WTC11 (cell line): ENCODE measurements around the gene AFAP1L2. TPM values are rescaled to one million over a fixed set of nuclear protein-coding genes. Genes with fewer than 3 reads are reported as not detected.
A peak's percentile ranks its signal among the peaks of the same experiment; 100 is the strongest.

Experiments
- ATAC-seq: fragments of 200-7000 bp; cut with Tn5 transposase; 2 replicates; pipeline ENCODE4 v1.10.0; 2021; ENCODE audit warnings: mild to moderate bottlenecking, moderate library complexity
- CTCF ChIA-PET: fragments of 300-600 bp; sonication (Branson Sonifier 250); formaldehyde crosslinking; loops from one replicate; lab custom pipeline; 2021; ENCODE audit warnings: antibody characterized with exemption; lab: Charles Lee
- POLR2A ChIA-PET: fragments of 350-600 bp; sonication (Branson Sonifier 250); formaldehyde crosslinking; loops from one replicate; lab custom pipeline; 2021; ENCODE audit warnings: antibody characterized with exemption; lab: Charles Lee
- DNase-seq: peaks from one replicate; pipeline ENCODE4 v3.0.0; 2021; ENCODE audit warnings: low spot score
- H3K27ac Mint-ChIP-seq: 2 replicates; pipeline ENCODE4 v1.8.0; 2021; ENCODE audit warnings: mixed read lengths
- H3K27me3 Mint-ChIP-seq: 2 replicates; pipeline ENCODE4 v1.8.0; 2021; ENCODE audit warnings: low read depth, mild to moderate bottlenecking, moderate library complexity, mixed read lengths
- H3K36me3 Mint-ChIP-seq: 2 replicates; pipeline ENCODE4 v1.8.0; 2021; ENCODE audit warnings: mixed read lengths
- H3K4me1 Mint-ChIP-seq: 2 replicates; pipeline ENCODE4 v1.8.0; 2022; ENCODE audit warnings: mixed read lengths
- H3K4me3 Mint-ChIP-seq: 2 replicates; pipeline ENCODE4 v1.8.0; 2021; ENCODE audit warnings: mild to moderate bottlenecking, moderate library complexity, mixed read lengths
- H3K9me3 Mint-ChIP-seq: 2 replicates; pipeline ENCODE4 v1.8.0; 2021; ENCODE audit warnings: mixed read lengths
- AFF4 ChIP-seq: sonication (generic); formaldehyde crosslinking; IDR thresholded peaks from 2 replicates; pipeline ENCODE4 v1.8.1; 2023; ENCODE audit warnings: mild to moderate bottlenecking, missing genetic modification reagents, borderline replicate concordance
- ARID4B ChIP-seq: sonication (generic); formaldehyde crosslinking; IDR thresholded peaks from 2 replicates; pipeline ENCODE4 v1.8.0; 2023; ENCODE audit warnings: missing genetic modification reagents, mild to moderate bottlenecking, borderline replicate concordance
- ATF2 ChIP-seq: sonication (generic); formaldehyde crosslinking; IDR thresholded peaks from 2 replicates; pipeline ENCODE4 v1.8.1; 2022; ENCODE audit warnings: low read depth, missing genetic modification reagents, borderline replicate concordance
- HMGXB4 ChIP-seq: sonication (generic); formaldehyde crosslinking; IDR thresholded peaks from 2 replicates; pipeline ENCODE4 v1.8.1; 2023; ENCODE audit warnings: mild to moderate bottlenecking, moderate library complexity, missing genetic modification reagents
- MLX ChIP-seq: sonication (generic); formaldehyde crosslinking; IDR thresholded peaks from 2 replicates; pipeline ENCODE4 v1.8.1; 2023; ENCODE audit warnings: mild to moderate bottlenecking, missing genetic modification reagents, moderate library complexity
- NFYB ChIP-seq: sonication (generic); formaldehyde crosslinking; conservative IDR thresholded peaks from 2 replicates; pipeline ENCODE4 v1.8.0; 2022; ENCODE audit warnings: low read depth, missing genetic modification reagents
- PREB ChIP-seq: sonication (generic); formaldehyde crosslinking; IDR thresholded peaks from 2 replicates; pipeline ENCODE4 v1.8.1; 2022; ENCODE audit warnings: mild to moderate bottlenecking, missing genetic modification reagents, moderate library complexity, borderline replicate concordance
- TCF7 ChIP-seq: sonication (generic); formaldehyde crosslinking; IDR thresholded peaks from 2 replicates; pipeline ENCODE4 v1.8.0; 2022; ENCODE audit warnings: mild to moderate bottlenecking, low read depth, missing genetic modification reagents, moderate library complexity
- ZNF219 ChIP-seq: sonication (generic); formaldehyde crosslinking; IDR thresholded peaks from 2 replicates; pipeline ENCODE4 v1.8.0; 2023; ENCODE audit warnings: missing genetic modification reagents, mild to moderate bottlenecking, borderline replicate concordance
- ZNF396 ChIP-seq: fragments of 250-450 bp; sonication (Bioruptor Pico); IDR thresholded peaks from 2 replicates; pipeline ENCODE4 v1.8.0; 2021; ENCODE audit warnings: mild to moderate bottlenecking, moderate library complexity, borderline replicate concordance
- ZSCAN18 ChIP-seq: fragments of 250-450 bp; sonication (Bioruptor Pico); IDR thresholded peaks from 2 replicates; pipeline ENCODE4 v2.1.2; 2022; ENCODE audit warnings: mild to moderate bottlenecking, moderate library complexity
- total RNA-seq: library from RNA; stranded (reverse); gene quantifications from 3 replicates; pipeline ENCODE4 v1.2.3, GENCODE V29; 2021

The AFAP1L2 gene
- total RNA-seq, 1 experiment from 2014 or later = 5.0 TPM

GRCh38 chr10:114306116-114306973, 98.0 kb downstream of the AFAP1L2 start (continued):
- no peak for TF ChIP-seq ATF2 (CRISPR knock-in tag)
- TF ChIP-seq MLX (CRISPR knock-in tag) = no peak
- no peak for TF ChIP-seq AFF4 (CRISPR knock-in tag)
- TF ChIP-seq NFYB (CRISPR knock-in tag) = no peak

- Mint-ChIP-seq H3K9me3 (no peaks in the 10 kb centered on the region), H3K27me3 (0 out of 2 replicates have a peak, but pooled peaks cover 3% of the 10 kb centered on the region), H3K4me1 (peaks cover 5% of the 10 kb centered on the region), H3K27ac (no peak overlapping the region), H3K4me3 (peak overlapping the region; percentile 74), H3K36me3 (no peaks in the 10 kb centered on the region)
- DNase-seq (no peak), ATAC-seq (no peak)
- CTCF ChIA-PET = interaction anchor here (2.2 to 4.9 kb wide), 9 partner anchors 10 to 221 kb away, joined by 9 to 126 read pairs (median 25); partner anchors contain the start of genes AFAP1L2 and CCDC186
- POLR2A ChIA-PET = no interaction called here
- no peak for TF ChIP-seq ZNF219 (CRISPR knock-in tag)
Observed at GRCh38 chr10:114305521-114305925, 98.8 kb downstream of the AFAP1L2 start.

- Mint-ChIP-seq H3K27ac (no peak overlapping the region), H3K4me1 (peaks cover 5% of the 10 kb centered on the region), H3K36me3 (no peaks in the 10 kb centered on the region), H3K9me3 (no peaks in the 10 kb centered on the region), H3K27me3 (0 out of 2 replicates have a peak, but pooled peaks cover 3% of the 10 kb centered on the region), H3K4me3 (peak overlapping the region; percentile 74)
- DNase-seq (peak; percentile 86), ATAC-seq (peak; percentile 90)
- POLR2A ChIA-PET = interaction anchor here (1.7 kb wide), 1 partner anchor 98 kb away, joined by 5 read pairs; no protein-coding TSS in a partner anchor
- CTCF ChIA-PET = interaction anchor here (0.6 to 4.9 kb wide), 81 partner anchors 7 to 1778 kb away, joined by 3 to 126 read pairs (median 6); partner anchors contain the start of genes ADRB1, AFAP1L2, CCDC186 and FHIP2A
- TF ChIP-seq HMGXB4 (CRISPR knock-in tag) (no peak; the same call in 1 of the 2 replicates), ZNF396 (CRISPR knock-in tag) (no peak), ARID4B (peak; percentile 59; the same call in 1 of the 2 replicates), PREB (CRISPR knock-in tag) (no peak), NFYB (CRISPR knock-in tag) (no peak), TCF7 (CRISPR knock-in tag) (no peak), ZSCAN18 (CRISPR knock-in tag) (no peak)
Observed at GRCh38 chr10:114304571-114305421, 99.5 kb downstream of the AFAP1L2 start.
